ENCODE measurements around the gene MB. TPM values are rescaled to one million over a fixed set of nuclear protein-coding genes. Genes with fewer than 3 reads are reported as not detected.
A peak's percentile ranks its signal among the peaks of the same experiment; 100 is the strongest.

MB gene
- total RNA-seq, 2 experiments from 2014 or later: not detected

- peak overlapping the region; percentile 27 for H3K4me3 ChIP-seq (ENCODE audit: low read depth, low read length, poor library complexity, severe bottlenecking)
- H3K4me1 ChIP-seq (ENCODE audit: insufficient read depth, low read length, poor library complexity, severe bottlenecking): peaks cover 17% of the 10 kb centered on the region
- H3K27ac ChIP-seq (ENCODE audit: low read depth, low read length, poor library complexity, severe bottlenecking): peak overlapping the region; percentile 34
- BruUV-seq (replicated peaks): no TSS peak
- ChIA-PET CTCF (ENCODE audit: unreplicated experiment) (no interaction called here), POLR2A (interaction anchor here (0.6 kb wide), 1 partner anchor 378 kb away, joined by 3 read pairs; no protein-coding TSS in a partner anchor)
- TF ChIP-seq CTCF (conservative IDR thresholded peaks at IDR 0.05; ENCODE audit: low read length): no peak
- TF ChIP-seq EZH2phosphoT487 (IDR thresholded peaks at IDR 0.05; ENCODE audit: borderline replicate concordance, low read depth, low read length): no peak
- H3K4me2 ChIP-seq (ENCODE audit: low read length): peak overlapping the region; percentile 72
- no peaks in the 10 kb centered on the region for H3K9me3 ChIP-seq (ENCODE audit: low read length)
- peak overlapping the region; percentile 48 for H2AFZ ChIP-seq (ENCODE audit: low read length)
- DNase-seq (ENCODE audit: low spot score): peak; percentile 60
- H3K9me2 ChIP-seq (ENCODE audit: insufficient read depth, low read length): no peaks in the 10 kb centered on the region
- no peaks in the 10 kb centered on the region for H3K36me3 ChIP-seq (ENCODE audit: insufficient read depth, low read length)
- intact Hi-C loops (cut with micrococcal nuclease; ENCODE audit: unreplicated experiment): no loop called here
- no peaks in the 10 kb centered on the region for H4K20me1 ChIP-seq (ENCODE audit: insufficient read depth, low read length)
- H3K79me2 ChIP-seq (ENCODE audit: insufficient read depth, low read depth, low read length): no peaks in the 10 kb centered on the region
Observed at GRCh38 chr22:35611891-35612576, 5.1 kb downstream of the MB start.

- Histone ChIP-seq H3K4me2 (ENCODE audit: low read length) (peak overlapping the region; percentile 72), H3K4me1 (ENCODE audit: insufficient read depth, low read length, poor library complexity, severe bottlenecking) (peaks cover 17% of the 10 kb centered on the region), H3K27ac (ENCODE audit: low read depth, low read length, poor library complexity, severe bottlenecking) (peak overlapping the region; percentile 34), H3K36me3 (ENCODE audit: insufficient read depth, low read length) (no peaks in the 10 kb centered on the region), H2AFZ (ENCODE audit: low read length) (peak overlapping the region; percentile 48), H3K79me2 (ENCODE audit: insufficient read depth, low read depth, low read length) (no peaks in the 10 kb centered on the region), H3K4me3 (ENCODE audit: low read depth, low read length, poor library complexity, severe bottlenecking) (peak overlapping the region; percentile 27), H3K9me2 (ENCODE audit: insufficient read depth, low read length) (no peaks in the 10 kb centered on the region), H3K9me3 (ENCODE audit: low read length) (no peaks in the 10 kb centered on the region), H4K20me1 (ENCODE audit: insufficient read depth, low read length) (no peaks in the 10 kb centered on the region)
- DNase-seq (ENCODE audit: low spot score): no peak
- TF ChIP-seq CTCF (conservative IDR thresholded peaks at IDR 0.05; ENCODE audit: low read length) (no peak), EZH2phosphoT487 (IDR thresholded peaks at IDR 0.05; ENCODE audit: borderline replicate concordance, low read depth, low read length) (no peak)
- BruUV-seq (replicated peaks): no TSS peak
- ChIA-PET POLR2A (interaction anchor here (1.3 kb wide), 1 partner anchor 587 kb away, joined by 3 read pairs; no protein-coding TSS in a partner anchor), CTCF (ENCODE audit: unreplicated experiment) (no interaction called here)
- intact Hi-C loops (cut with micrococcal nuclease; ENCODE audit: unreplicated experiment): no loop called here
Observed at GRCh38 chr22:35611200-35611890, 5.8 kb downstream of the MB start.

- no peak overlapping the region for H3K27ac ChIP-seq (ENCODE audit: low read depth, low read length, poor library complexity, severe bottlenecking)
- H3K4me1 ChIP-seq (ENCODE audit: insufficient read depth, low read length, poor library complexity, severe bottlenecking): peaks cover 17% of the 10 kb centered on the region
- H3K36me3 ChIP-seq (ENCODE audit: insufficient read depth, low read length): no peaks in the 10 kb centered on the region
- BruUV-seq (replicated peaks): no TSS peak
- no peak overlapping the region for H3K4me3 ChIP-seq (ENCODE audit: low read depth, low read length, poor library complexity, severe bottlenecking)
- intact Hi-C loops (cut with micrococcal nuclease; ENCODE audit: unreplicated experiment): no loop called here
- no peaks in the 10 kb centered on the region for H3K9me3 ChIP-seq (ENCODE audit: low read length)
- no peak for TF ChIP-seq EZH2phosphoT487 (IDR thresholded peaks at IDR 0.05; ENCODE audit: borderline replicate concordance, low read depth, low read length)
- no peak for TF ChIP-seq CTCF (conservative IDR thresholded peaks at IDR 0.05; ENCODE audit: low read length)
- POLR2A ChIA-PET: interaction anchor here (1.3 kb wide), 1 partner anchor 587 kb away, joined by 3 read pairs; no protein-coding TSS in a partner anchor
- no peaks in the 10 kb centered on the region for H3K9me2 ChIP-seq (ENCODE audit: insufficient read depth, low read length)
- no peak overlapping the region for H3K4me2 ChIP-seq (ENCODE audit: low read length)
- DNase-seq (ENCODE audit: low spot score): no peak
- CTCF ChIA-PET (ENCODE audit: unreplicated experiment): no interaction called here
- H3K79me2 ChIP-seq (ENCODE audit: insufficient read depth, low read depth, low read length): no peaks in the 10 kb centered on the region
- H2AFZ ChIP-seq (ENCODE audit: low read length): no peak overlapping the region
- no peaks in the 10 kb centered on the region for H4K20me1 ChIP-seq (ENCODE audit: insufficient read depth, low read length)
Observed at GRCh38 chr22:35610741-35611140, 6.4 kb downstream of the MB start.

Measured in OCI-LY7 (cell line).